H1 (cell line): Measurements from ENCODE around the gene NEURL1B. TPM values are rescaled to one million over a fixed set of nuclear protein-coding genes. Genes with fewer than 3 reads are reported as not detected.

Source experiments
- CEBPB ChIP-seq: IDR thresholded peaks from 2 replicates; pipeline ENCODE4 v1.6.1; 2012; ENCODE audit warnings: low read depth, low read length
- KDM1A ChIP-seq: fragments of 200-600, 300-600 bp; sonication (generic); IDR thresholded peaks from 2 replicates; pipeline ENCODE4 v1.7.1; 2016; ENCODE audit warnings: mild to moderate bottlenecking, low read length, borderline replicate concordance
- RXRA ChIP-seq: IDR thresholded peaks from 2 replicates; pipeline ENCODE4 v1.6.1; 2011; ENCODE audit warnings: low read depth, mild to moderate bottlenecking, low read length, moderate library complexity; ENCODE audit not compliant: insufficient read depth
- polyA plus RNA-seq, 7 experiments: library from polyadenylated mRNA; depleted of rRNA in 3 of 7; stranded (reverse) in 5 of 7; unstranded in 2 of 7; fragments of >200 nt in 5 of 7; fragments of 200-250 nt in 2 of 7; gene quantifications; 1 replicate in 5 of 7; 2 replicates in 1 of 7; 4 replicates in 1 of 7; pipeline versions ENCODE4 v1.2.1 to v1.2.3, GENCODE V29; 2011 to 2013; ENCODE audit warnings: missing spikeins in 2 of 7, mixed read lengths in 2 of 7
- total RNA-seq: library from RNA; stranded (reverse); fragmentation: NEBNext Ultra II Directional; extraction: Animal tissue kit (Norgen Biotek cat#: 25700); gene quantifications from 2 replicates; pipeline ENCODE4 v1.2.1, GENCODE V29; 2021
- TF ChIP-seq, protein P1 (sequence below): fragments of 300-600 bp; sonication (generic); IDR thresholded peaks from 2 replicates; pipeline ENCODE4 v1.7.1; 2012; ENCODE audit warnings: low read length, moderate library complexity, mild to moderate bottlenecking, inconsistent platforms; ENCODE audit not compliant: insufficient replicate concordance
- TF ChIP-seq, protein P2 (sequence below): IDR thresholded peaks from 2 replicates; pipeline ENCODE4 v1.6.1; 2012; ENCODE audit warnings: low read length, inconsistent platforms

NEURL1B gene
- total and polyA plus RNA-seq, 2 of the 8 experiments (the other 6 are each of a cell fraction or from before 2014, with no cell fraction given): 3.3 to 6.1 TPM

DNA sequence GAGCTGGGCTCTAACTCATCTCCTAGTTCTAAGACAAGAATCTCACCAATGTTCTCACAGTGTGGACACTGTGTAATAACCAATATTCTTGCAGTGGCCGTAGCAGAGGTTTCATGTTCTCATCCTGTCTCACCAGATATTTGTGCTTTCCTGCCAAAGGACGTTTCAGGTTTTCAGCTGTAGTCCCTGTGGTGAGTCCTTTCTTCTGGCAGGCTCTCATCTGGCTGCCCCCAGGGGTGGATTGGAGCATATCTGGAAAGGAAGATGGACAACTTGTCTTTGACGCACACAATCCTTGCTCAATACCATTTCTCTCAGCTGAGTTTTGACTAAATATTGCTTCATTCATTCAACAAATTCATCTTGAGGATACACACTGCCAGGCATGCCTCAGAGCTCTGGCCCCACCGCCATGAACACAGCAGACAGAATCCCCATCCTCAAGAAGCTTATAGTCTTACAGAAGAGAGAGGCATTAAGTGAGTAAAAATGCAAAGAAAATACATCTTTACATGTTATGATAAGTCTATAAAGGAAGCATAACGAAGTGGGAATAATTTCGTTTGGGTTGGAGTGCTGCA lies 33.8 kb upstream of the NEURL1B start (continued):
- TF ChIP-seq, protein P1, sequence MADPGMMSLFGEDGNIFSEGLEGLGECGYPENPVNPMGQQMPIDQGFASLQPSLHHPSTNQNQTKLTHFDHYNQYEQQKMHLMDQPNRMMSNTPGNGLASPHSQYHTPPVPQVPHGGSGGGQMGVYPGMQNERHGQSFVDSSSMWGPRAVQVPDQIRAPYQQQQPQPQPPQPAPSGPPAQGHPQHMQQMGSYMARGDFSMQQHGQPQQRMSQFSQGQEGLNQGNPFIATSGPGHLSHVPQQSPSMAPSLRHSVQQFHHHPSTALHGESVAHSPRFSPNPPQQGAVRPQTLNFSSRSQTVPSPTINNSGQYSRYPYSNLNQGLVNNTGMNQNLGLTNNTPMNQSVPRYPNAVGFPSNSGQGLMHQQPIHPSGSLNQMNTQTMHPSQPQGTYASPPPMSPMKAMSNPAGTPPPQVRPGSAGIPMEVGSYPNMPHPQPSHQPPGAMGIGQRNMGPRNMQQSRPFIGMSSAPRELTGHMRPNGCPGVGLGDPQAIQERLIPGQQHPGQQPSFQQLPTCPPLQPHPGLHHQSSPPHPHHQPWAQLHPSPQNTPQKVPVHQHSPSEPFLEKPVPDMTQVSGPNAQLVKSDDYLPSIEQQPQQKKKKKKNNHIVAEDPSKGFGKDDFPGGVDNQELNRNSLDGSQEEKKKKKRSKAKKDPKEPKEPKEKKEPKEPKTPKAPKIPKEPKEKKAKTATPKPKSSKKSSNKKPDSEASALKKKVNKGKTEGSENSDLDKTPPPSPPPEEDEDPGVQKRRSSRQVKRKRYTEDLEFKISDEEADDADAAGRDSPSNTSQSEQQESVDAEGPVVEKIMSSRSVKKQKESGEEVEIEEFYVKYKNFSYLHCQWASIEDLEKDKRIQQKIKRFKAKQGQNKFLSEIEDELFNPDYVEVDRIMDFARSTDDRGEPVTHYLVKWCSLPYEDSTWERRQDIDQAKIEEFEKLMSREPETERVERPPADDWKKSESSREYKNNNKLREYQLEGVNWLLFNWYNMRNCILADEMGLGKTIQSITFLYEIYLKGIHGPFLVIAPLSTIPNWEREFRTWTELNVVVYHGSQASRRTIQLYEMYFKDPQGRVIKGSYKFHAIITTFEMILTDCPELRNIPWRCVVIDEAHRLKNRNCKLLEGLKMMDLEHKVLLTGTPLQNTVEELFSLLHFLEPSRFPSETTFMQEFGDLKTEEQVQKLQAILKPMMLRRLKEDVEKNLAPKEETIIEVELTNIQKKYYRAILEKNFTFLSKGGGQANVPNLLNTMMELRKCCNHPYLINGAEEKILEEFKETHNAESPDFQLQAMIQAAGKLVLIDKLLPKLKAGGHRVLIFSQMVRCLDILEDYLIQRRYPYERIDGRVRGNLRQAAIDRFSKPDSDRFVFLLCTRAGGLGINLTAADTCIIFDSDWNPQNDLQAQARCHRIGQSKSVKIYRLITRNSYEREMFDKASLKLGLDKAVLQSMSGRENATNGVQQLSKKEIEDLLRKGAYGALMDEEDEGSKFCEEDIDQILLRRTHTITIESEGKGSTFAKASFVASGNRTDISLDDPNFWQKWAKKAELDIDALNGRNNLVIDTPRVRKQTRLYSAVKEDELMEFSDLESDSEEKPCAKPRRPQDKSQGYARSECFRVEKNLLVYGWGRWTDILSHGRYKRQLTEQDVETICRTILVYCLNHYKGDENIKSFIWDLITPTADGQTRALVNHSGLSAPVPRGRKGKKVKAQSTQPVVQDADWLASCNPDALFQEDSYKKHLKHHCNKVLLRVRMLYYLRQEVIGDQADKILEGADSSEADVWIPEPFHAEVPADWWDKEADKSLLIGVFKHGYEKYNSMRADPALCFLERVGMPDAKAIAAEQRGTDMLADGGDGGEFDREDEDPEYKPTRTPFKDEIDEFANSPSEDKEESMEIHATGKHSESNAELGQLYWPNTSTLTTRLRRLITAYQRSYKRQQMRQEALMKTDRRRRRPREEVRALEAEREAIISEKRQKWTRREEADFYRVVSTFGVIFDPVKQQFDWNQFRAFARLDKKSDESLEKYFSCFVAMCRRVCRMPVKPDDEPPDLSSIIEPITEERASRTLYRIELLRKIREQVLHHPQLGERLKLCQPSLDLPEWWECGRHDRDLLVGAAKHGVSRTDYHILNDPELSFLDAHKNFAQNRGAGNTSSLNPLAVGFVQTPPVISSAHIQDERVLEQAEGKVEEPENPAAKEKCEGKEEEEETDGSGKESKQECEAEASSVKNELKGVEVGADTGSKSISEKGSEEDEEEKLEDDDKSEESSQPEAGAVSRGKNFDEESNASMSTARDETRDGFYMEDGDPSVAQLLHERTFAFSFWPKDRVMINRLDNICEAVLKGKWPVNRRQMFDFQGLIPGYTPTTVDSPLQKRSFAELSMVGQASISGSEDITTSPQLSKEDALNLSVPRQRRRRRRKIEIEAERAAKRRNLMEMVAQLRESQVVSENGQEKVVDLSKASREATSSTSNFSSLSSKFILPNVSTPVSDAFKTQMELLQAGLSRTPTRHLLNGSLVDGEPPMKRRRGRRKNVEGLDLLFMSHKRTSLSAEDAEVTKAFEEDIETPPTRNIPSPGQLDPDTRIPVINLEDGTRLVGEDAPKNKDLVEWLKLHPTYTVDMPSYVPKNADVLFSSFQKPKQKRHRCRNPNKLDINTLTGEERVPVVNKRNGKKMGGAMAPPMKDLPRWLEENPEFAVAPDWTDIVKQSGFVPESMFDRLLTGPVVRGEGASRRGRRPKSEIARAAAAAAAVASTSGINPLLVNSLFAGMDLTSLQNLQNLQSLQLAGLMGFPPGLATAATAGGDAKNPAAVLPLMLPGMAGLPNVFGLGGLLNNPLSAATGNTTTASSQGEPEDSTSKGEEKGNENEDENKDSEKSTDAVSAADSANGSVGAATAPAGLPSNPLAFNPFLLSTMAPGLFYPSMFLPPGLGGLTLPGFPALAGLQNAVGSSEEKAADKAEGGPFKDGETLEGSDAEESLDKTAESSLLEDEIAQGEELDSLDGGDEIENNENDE: no peak
- TF ChIP-seq, protein P2, sequence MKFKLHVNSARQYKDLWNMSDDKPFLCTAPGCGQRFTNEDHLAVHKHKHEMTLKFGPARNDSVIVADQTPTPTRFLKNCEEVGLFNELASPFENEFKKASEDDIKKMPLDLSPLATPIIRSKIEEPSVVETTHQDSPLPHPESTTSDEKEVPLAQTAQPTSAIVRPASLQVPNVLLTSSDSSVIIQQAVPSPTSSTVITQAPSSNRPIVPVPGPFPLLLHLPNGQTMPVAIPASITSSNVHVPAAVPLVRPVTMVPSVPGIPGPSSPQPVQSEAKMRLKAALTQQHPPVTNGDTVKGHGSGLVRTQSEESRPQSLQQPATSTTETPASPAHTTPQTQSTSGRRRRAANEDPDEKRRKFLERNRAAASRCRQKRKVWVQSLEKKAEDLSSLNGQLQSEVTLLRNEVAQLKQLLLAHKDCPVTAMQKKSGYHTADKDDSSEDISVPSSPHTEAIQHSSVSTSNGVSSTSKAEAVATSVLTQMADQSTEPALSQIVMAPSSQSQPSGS: no peak
- TF ChIP-seq CEBPB (no peak), RXRA (no peak), KDM1A (no peak)
